SU-DHL-6 (cell line): Measurements from ENCODE around the gene IFT122.

Source experiments
- EZH2phosphoT487 ChIP-seq: fragments of 200-600 bp; sonication (generic), shearing (Covaris generic); conservative IDR thresholded peaks from 2 replicates; pipeline ENCODE4 v1.6.1; 2018; ENCODE audit warnings: mild to moderate bottlenecking, antibody characterized with exemption, low read length, moderate library complexity, mixed read lengths
- TF ChIP-seq, protein P1 (sequence below): fragments of 200-600 bp; sonication (generic); IDR thresholded peaks from one replicate; pipeline ENCODE4 v1.5.1; 2017; ENCODE audit warnings: antibody characterized with exemption, mild to moderate bottlenecking, low read length, moderate library complexity; ENCODE audit not compliant: insufficient read depth, poor library complexity, severe bottlenecking

DNA sequence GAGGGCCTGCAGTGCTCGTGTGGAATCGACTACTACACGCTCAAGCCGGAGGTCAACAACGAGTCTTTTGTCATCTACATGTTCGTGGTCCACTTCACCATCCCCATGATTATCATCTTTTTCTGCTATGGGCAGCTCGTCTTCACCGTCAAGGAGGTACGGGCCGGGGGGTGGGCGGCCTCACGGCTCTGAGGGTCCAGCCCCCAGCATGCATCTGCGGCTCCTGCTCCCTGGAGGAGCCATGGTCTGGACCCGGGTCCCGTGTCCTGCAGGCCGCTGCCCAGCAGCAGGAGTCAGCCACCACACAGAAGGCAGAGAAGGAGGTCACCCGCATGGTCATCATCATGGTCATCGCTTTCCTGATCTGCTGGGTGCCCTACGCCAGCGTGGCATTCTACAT is 92.2 kb downstream of the IFT122 start:
- TF ChIP-seq, protein P1, sequence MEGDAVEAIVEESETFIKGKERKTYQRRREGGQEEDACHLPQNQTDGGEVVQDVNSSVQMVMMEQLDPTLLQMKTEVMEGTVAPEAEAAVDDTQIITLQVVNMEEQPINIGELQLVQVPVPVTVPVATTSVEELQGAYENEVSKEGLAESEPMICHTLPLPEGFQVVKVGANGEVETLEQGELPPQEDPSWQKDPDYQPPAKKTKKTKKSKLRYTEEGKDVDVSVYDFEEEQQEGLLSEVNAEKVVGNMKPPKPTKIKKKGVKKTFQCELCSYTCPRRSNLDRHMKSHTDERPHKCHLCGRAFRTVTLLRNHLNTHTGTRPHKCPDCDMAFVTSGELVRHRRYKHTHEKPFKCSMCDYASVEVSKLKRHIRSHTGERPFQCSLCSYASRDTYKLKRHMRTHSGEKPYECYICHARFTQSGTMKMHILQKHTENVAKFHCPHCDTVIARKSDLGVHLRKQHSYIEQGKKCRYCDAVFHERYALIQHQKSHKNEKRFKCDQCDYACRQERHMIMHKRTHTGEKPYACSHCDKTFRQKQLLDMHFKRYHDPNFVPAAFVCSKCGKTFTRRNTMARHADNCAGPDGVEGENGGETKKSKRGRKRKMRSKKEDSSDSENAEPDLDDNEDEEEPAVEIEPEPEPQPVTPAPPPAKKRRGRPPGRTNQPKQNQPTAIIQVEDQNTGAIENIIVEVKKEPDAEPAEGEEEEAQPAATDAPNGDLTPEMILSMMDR, result no peak
- no peak for TF ChIP-seq EZH2phosphoT487
